Activated naive CD4-positive, alpha-beta T cell treated with anti-CD3 and anti-CD28 coated beads for 36 hours (primary cell): ENCODE data around the gene S1PR5. TPM values are rescaled to one million over a fixed set of nuclear protein-coding genes. Genes with fewer than 3 reads are reported as not detected.

Experiments
- CTCF ChIA-PET: fragments of 350-600 bp; sonication (Branson Sonifier 250); formaldehyde crosslinking; loops from one replicate; lab custom pipeline; 2021; ENCODE audit warnings: antibody characterized with exemption; lab: Charles Lee
- DNase-seq: peaks from one replicate; pipeline ENCODE4 v3.0.0-alpha.2; 2020
- H3K27ac Mint-ChIP-seq: one replicate; pipeline ENCODE4 v1.8.0; 2021; ENCODE audit warnings: mild to moderate bottlenecking, mixed read lengths
- H3K27me3 Mint-ChIP-seq: one replicate; pipeline ENCODE4 v1.8.0; 2021; ENCODE audit warnings: low read depth, mixed read lengths
- H3K36me3 Mint-ChIP-seq: one replicate; pipeline ENCODE4 v1.8.0; 2021; ENCODE audit warnings: low read depth, mixed read lengths
- H3K4me1 Mint-ChIP-seq: one replicate; pipeline ENCODE4 v1.8.0; 2021; ENCODE audit warnings: low read depth, mixed read lengths
- H3K4me3 Mint-ChIP-seq: one replicate; pipeline ENCODE4 v1.8.0; 2021; ENCODE audit warnings: mild to moderate bottlenecking, moderate library complexity, mixed read lengths
- H3K9me3 Mint-ChIP-seq: one replicate; pipeline ENCODE4 v1.8.0; 2021; ENCODE audit warnings: mixed read lengths
- intact Hi-C: fragments of 100-400 bp; cut with micrococcal nuclease; formaldehyde crosslinking; loops from one replicate; pipeline ENCODE4 v1.15.1; 2023
- microRNA-seq: library from miRNA; unstranded; fragments of <30 nt; microRNA quantifications from one replicate; pipeline ENCODE4 v1.2.0, GENCODE V29; 2022; ENCODE audit warnings: borderline microRNAs expressed, borderline replicate concordance
- total RNA-seq, 2 experiments: library from RNA; stranded (reverse); gene quantifications; one replicate each; pipeline ENCODE4 v1.2.3, GENCODE V29; 2021

The S1PR5 gene
- total RNA-seq, 2 experiments from 2014 or later, result not detected

GRCh38 chr19:10478903-10479384 is 38.3 kb downstream of the S1PR5 start:
- Mint-ChIP-seq H3K27me3 (no peaks in the 10 kb centered on the region), H3K4me1 (peaks cover 16% of the 10 kb centered on the region), H3K4me3 (peak overlapping the region; percentile 45), H3K27ac (no peak overlapping the region), H3K36me3 (no peaks in the 10 kb centered on the region), H3K9me3 (no peaks in the 10 kb centered on the region)
- intact Hi-C loops, result loop anchor here (1.0 to 2.0 kb wide), 3 partner anchors 18 to 74 kb away; partner anchors contain the start of gene KEAP1
- CTCF ChIA-PET, result interaction anchor here (0.9 to 1.5 kb wide), 7 partner anchors 17 to 221 kb away, joined by 3 to 4 read pairs (median 3); no protein-coding TSS in a partner anchor
- peak; percentile 94 for DNase-seq

GRCh38 chr19:10478476-10478875 is 38.8 kb downstream of the S1PR5 start:
- DNase-seq, result no peak
- intact Hi-C loops, result loop anchor here (2.0 kb wide), 2 partner anchors 24 to 74 kb away; partner anchors contain the start of gene KEAP1
- Mint-ChIP-seq H3K4me3 (no peak overlapping the region), H3K27me3 (no peaks in the 10 kb centered on the region), H3K9me3 (no peaks in the 10 kb centered on the region), H3K27ac (no peak overlapping the region), H3K36me3 (no peaks in the 10 kb centered on the region), H3K4me1 (peaks cover 16% of the 10 kb centered on the region)
- CTCF ChIA-PET, result interaction anchor here (0.9 to 1.5 kb wide), 7 partner anchors 17 to 221 kb away, joined by 3 to 4 read pairs (median 3); no protein-coding TSS in a partner anchor

- Mint-ChIP-seq H3K9me3 (no peaks in the 10 kb centered on the region), H3K36me3 (no peaks in the 10 kb centered on the region), H3K4me3 (no peak overlapping the region), H3K27me3 (no peaks in the 10 kb centered on the region), H3K27ac (no peak overlapping the region), H3K4me1 (peaks cover 16% of the 10 kb centered on the region)
- intact Hi-C loops, result no loop called here
- CTCF ChIA-PET, result interaction anchor here (1.5 kb wide), 2 partner anchors 9 to 39 kb away, joined by 5 to 7 read pairs; no protein-coding TSS in a partner anchor
- DNase-seq, result peak; percentile 45
Observed at GRCh38 chr19:10474962-10475451, 42.2 kb downstream of the S1PR5 start.

- intact Hi-C loops, result no loop called here
- Mint-ChIP-seq H3K27me3 (peaks cover 4% of the 10 kb centered on the region), H3K4me3 (no peak overlapping the region), H3K4me1 (peaks cover 3% of the 10 kb centered on the region), H3K9me3 (no peaks in the 10 kb centered on the region), H3K36me3 (no peaks in the 10 kb centered on the region), H3K27ac (no peak overlapping the region)
- DNase-seq, result no peak
- CTCF ChIA-PET, result interaction anchor here (0.6 to 0.9 kb wide), 3 partner anchors 10 to 29 kb away, joined by 3 to 4 read pairs (median 3); no protein-coding TSS in a partner anchor
Observed at GRCh38 chr19:10473192-10473591, 44.1 kb downstream of the S1PR5 start.

GRCh38 chr19:10471909-10472308 is 45.3 kb downstream of the S1PR5 start:
- no peak overlapping the region for H3K4me3 Mint-ChIP-seq
- H3K27me3 Mint-ChIP-seq, result peaks cover 4% of the 10 kb centered on the region
- H3K4me1 Mint-ChIP-seq, result no peaks in the 10 kb centered on the region
- CTCF ChIA-PET, result interaction anchor here (0.7 to 1.0 kb wide), 3 partner anchors 224 to 228 kb away, joined by 3 to 4 read pairs (median 3); no protein-coding TSS in a partner anchor
- H3K27ac Mint-ChIP-seq, result no peak overlapping the region
- H3K9me3 Mint-ChIP-seq, result no peaks in the 10 kb centered on the region
- H3K36me3 Mint-ChIP-seq, result no peaks in the 10 kb centered on the region
- intact Hi-C loops, result no loop called here
- DNase-seq, result no peak

- Mint-ChIP-seq H3K36me3 (peaks cover 2% of the 10 kb centered on the region), H3K27me3 (peaks cover 4% of the 10 kb centered on the region), H3K4me3 (no peak overlapping the region), H3K27ac (no peak overlapping the region), H3K4me1 (no peaks in the 10 kb centered on the region), H3K9me3 (no peaks in the 10 kb centered on the region)
- intact Hi-C loops, result no loop called here
- CTCF ChIA-PET, result no interaction called here
- no peak for DNase-seq
Observed at GRCh38 chr19:10468133-10468532, 49.1 kb downstream of the S1PR5 start.

GRCh38 chr19:10467104-10467706 is 50.0 kb downstream of the S1PR5 start:
- Mint-ChIP-seq H3K4me1 (peaks cover 2% of the 10 kb centered on the region), H3K27ac (no peak overlapping the region), H3K9me3 (no peaks in the 10 kb centered on the region), H3K27me3 (peaks cover 7% of the 10 kb centered on the region), H3K4me3 (no peak overlapping the region), H3K36me3 (peaks cover 2% of the 10 kb centered on the region)
- CTCF ChIA-PET, result interaction anchor here (1.0 to 1.4 kb wide), 2 partner anchors 17 to 31 kb away, joined by 3 to 4 read pairs; no protein-coding TSS in a partner anchor
- intact Hi-C loops, result no loop called here
- DNase-seq, result no peak

- Mint-ChIP-seq H3K27ac (no peak overlapping the region), H3K27me3 (peaks cover 7% of the 10 kb centered on the region), H3K9me3 (no peaks in the 10 kb centered on the region), H3K36me3 (peaks cover 2% of the 10 kb centered on the region), H3K4me3 (no peak overlapping the region), H3K4me1 (peaks cover 9% of the 10 kb centered on the region)
- CTCF ChIA-PET, result interaction anchor here (0.6 kb wide), 1 partner anchor 380 kb away, joined by 4 read pairs; no protein-coding TSS in a partner anchor
- intact Hi-C loops, result no loop called here
- DNase-seq, result no peak
Observed at GRCh38 chr19:10464456-10464855, 52.8 kb downstream of the S1PR5 start.

Small RNA genes lying within 50 kb of the gene (microRNA-seq; reads per million reads assigned to microRNA genes)
- gene MIR1238, result not detected

Other genes starting within 250 kb of the S1PR5 start
- 10 to 100 TPM; 11.5 to 12.0 TPM for gene ICAM1, start 246.3 kb downstream of the S1PR5 start, total RNA-seq
- gene ICAM4, start 230.5 kb downstream of the S1PR5 start, total RNA-seq, result not detected
- under 1 TPM; 0.72 to 0.81 TPM for gene ICAM5, start 227.5 kb downstream of the S1PR5 start, total RNA-seq
- 1 to 10 TPM in 1 of 2 experiments, under 1 TPM in 1; 0.86 to 1.1 TPM for gene ZGLP1, start 207.6 kb downstream of the S1PR5 start, total RNA-seq
- gene FDX2, start 201.4 kb downstream of the S1PR5 start, total RNA-seq, result 1 to 10 TPM; 9.5 to 9.7 TPM
- gene RAVER1, start 183.9 kb downstream of the S1PR5 start, total RNA-seq, result 10 to 100 TPM; 63.0 to 69.0 TPM
- gene ICAM3, start 177.8 kb downstream of the S1PR5 start, total RNA-seq, result 100 to 1,000 TPM; 109 to 114 TPM
- gene TYK2, start 136.9 kb downstream of the S1PR5 start, total RNA-seq, result 100 to 1,000 TPM; 175 to 190 TPM
- gene CDC37, start 113.9 kb downstream of the S1PR5 start, total RNA-seq, result 100 to 1,000 TPM; 158 to 164 TPM
- 1 to 10 TPM; 5.5 TPM for gene PDE4A, start 96.9 kb downstream of the S1PR5 start, total RNA-seq
- gene KEAP1, start 14.1 kb downstream of the S1PR5 start, total RNA-seq, result 10 to 100 TPM; 60.0 to 63.8 TPM
- 10 to 100 TPM; 21.6 to 22.5 TPM for gene ATG4D, start 26.5 kb upstream of the S1PR5 start, total RNA-seq
- 10 to 100 TPM; 50.2 to 51.7 TPM for gene KRI1, start 48.6 kb upstream of the S1PR5 start, total RNA-seq
- gene CDKN2D, start 51.5 kb upstream of the S1PR5 start, total RNA-seq, result 10 to 100 TPM; 69.2 to 75.2 TPM
- not detected for gene AP1M2, start 69.9 kb upstream of the S1PR5 start, total RNA-seq
- 10 to 100 TPM; 81.5 to 83.2 TPM for gene SLC44A2, start 108.1 kb upstream of the S1PR5 start, total RNA-seq
- 100 to 1,000 TPM; 399 to 408 TPM for gene ILF3, start 136.9 kb upstream of the S1PR5 start, total RNA-seq
- gene QTRT1, start 184.0 kb upstream of the S1PR5 start, total RNA-seq, result 10 to 100 TPM; 48.9 to 51.3 TPM
- gene DNM2, start 200.6 kb upstream of the S1PR5 start, total RNA-seq, result 100 to 1,000 TPM; 144 to 148 TPM